Measurements from ENCODE around the gene RPTOR. TPM values are rescaled to one million over a fixed set of nuclear protein-coding genes. Genes with fewer than 3 reads are reported as not detected.
A peak's percentile ranks its signal among the peaks of the same experiment; 100 is the strongest.

RPTOR gene
- total RNA-seq, 1 donor from 2014 or later, result 65.9 TPM

DNA sequence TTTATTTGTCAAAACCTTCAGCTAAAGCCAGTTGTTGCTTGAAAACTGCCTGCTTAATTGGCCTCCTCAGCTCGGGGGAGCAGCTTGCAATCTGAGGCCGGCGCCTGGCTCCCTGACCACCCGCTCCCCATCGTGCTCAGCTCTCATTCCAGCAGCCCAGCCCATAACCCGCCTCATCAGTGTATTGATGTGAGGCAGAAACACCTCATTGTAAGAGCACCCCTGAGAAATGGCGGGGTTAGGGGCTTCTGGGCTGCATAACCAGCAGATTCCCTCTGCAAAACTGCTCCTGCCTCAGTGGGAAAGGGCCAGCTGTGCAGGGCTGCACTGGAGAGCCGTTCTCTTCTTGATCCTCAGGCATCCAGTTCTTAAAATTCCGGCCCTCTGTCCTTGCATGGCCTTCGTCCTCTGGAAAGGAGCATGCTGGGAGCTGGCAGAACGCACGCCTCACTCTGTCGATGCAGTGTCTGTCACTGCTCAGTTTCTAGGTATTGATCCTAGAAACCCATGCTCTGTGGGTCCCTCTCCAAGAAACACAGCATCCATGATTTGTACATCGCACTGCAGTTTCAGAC is 333.2 kb downstream of the RPTOR start:
- intact Hi-C loops (cut with micrococcal nuclease), result loop anchor here (1.0 kb wide), 5 partner anchors 14 to 273 kb away; no protein-coding TSS in a partner anchor
- Mint-ChIP-seq H3K27ac (peak overlapping the region; percentile 94), H3K4me1 (peaks cover 27% of the 10 kb centered on the region), H3K9me3 (no peaks in the 10 kb centered on the region), H3K27me3 (no peaks in the 10 kb centered on the region), H3K36me3 (ENCODE audit: low read depth) (peaks cover 43% of the 10 kb centered on the region), H3K4me3 (peak overlapping the region; percentile 72)
- ChIA-PET CTCF (interaction anchor here (0.8 to 1.0 kb wide), 4 partner anchors 10 to 79 kb away, joined by 3 to 4 read pairs (median 4); no protein-coding TSS in a partner anchor), POLR2A (interaction anchor here (0.5 to 2.2 kb wide), 16 partner anchors 11 to 614 kb away, joined by 3 to 49 read pairs (median 4); no protein-coding TSS in a partner anchor)
- TF ChIP-seq, protein P1, sequence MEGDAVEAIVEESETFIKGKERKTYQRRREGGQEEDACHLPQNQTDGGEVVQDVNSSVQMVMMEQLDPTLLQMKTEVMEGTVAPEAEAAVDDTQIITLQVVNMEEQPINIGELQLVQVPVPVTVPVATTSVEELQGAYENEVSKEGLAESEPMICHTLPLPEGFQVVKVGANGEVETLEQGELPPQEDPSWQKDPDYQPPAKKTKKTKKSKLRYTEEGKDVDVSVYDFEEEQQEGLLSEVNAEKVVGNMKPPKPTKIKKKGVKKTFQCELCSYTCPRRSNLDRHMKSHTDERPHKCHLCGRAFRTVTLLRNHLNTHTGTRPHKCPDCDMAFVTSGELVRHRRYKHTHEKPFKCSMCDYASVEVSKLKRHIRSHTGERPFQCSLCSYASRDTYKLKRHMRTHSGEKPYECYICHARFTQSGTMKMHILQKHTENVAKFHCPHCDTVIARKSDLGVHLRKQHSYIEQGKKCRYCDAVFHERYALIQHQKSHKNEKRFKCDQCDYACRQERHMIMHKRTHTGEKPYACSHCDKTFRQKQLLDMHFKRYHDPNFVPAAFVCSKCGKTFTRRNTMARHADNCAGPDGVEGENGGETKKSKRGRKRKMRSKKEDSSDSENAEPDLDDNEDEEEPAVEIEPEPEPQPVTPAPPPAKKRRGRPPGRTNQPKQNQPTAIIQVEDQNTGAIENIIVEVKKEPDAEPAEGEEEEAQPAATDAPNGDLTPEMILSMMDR (IDR thresholded peaks at IDR 0.05), result no peak
- no peak for ATAC-seq (ENCODE audit: low read depth)
- no peak for DNase-seq

DNA sequence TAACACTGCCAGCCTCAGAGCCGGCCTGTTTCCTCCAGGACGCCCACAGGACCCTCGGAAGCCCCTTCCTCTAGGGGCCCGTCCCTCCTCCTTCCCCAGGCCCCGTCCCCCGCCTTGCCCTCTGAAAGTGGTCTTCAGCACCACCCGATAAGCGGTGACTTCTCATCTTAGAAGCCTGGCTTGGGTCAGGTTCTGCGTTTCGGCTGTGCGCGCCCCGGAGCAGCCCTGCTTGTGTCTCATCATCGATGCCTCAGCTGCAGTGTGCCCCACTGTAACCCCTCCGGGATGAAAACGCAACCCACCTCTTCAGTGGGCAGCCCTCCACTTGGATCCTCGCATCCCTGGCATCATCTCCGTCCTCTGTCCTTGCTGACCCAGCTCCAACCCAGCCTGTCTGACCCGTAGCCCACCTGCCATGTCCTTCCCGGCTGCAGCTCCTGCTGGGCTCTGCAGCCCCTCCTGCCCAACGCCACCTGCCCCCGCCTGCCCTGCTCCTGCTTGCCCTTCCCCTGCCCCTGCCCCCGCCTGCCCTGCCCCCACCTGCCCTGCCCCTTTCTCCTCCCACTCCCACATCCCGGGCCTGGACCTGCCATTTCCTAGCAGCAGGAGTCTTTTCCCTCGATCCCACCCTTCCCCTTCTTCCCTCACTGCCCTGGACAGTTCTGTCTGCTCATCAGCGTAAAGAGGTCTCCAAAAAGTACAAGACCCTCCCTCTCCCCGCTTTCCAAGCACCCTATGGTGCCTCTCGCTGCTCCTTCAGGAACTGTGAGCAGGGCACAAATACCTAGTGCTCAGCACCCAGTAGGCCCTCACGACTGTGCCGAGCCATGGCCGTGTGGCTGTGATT is 334.5 kb downstream of the RPTOR start:
- Mint-ChIP-seq H3K4me1 (peaks cover 27% of the 10 kb centered on the region), H3K27me3 (no peaks in the 10 kb centered on the region), H3K36me3 (ENCODE audit: low read depth) (peaks cover 45% of the 10 kb centered on the region), H3K27ac (no peak overlapping the region), H3K9me3 (no peaks in the 10 kb centered on the region), H3K4me3 (no peak overlapping the region)
- ATAC-seq (ENCODE audit: low read depth) (no peak), DNase-seq (no peak)
- TF ChIP-seq, protein P1 (IDR thresholded peaks at IDR 0.05), result no peak
- ChIA-PET CTCF (no interaction called here), POLR2A (interaction anchor here (0.9 to 2.2 kb wide), 2 partner anchors 22 to 33 kb away, joined by 3 to 7 read pairs; no protein-coding TSS in a partner anchor)
- intact Hi-C loops (cut with micrococcal nuclease), result no loop called here

DNA sequence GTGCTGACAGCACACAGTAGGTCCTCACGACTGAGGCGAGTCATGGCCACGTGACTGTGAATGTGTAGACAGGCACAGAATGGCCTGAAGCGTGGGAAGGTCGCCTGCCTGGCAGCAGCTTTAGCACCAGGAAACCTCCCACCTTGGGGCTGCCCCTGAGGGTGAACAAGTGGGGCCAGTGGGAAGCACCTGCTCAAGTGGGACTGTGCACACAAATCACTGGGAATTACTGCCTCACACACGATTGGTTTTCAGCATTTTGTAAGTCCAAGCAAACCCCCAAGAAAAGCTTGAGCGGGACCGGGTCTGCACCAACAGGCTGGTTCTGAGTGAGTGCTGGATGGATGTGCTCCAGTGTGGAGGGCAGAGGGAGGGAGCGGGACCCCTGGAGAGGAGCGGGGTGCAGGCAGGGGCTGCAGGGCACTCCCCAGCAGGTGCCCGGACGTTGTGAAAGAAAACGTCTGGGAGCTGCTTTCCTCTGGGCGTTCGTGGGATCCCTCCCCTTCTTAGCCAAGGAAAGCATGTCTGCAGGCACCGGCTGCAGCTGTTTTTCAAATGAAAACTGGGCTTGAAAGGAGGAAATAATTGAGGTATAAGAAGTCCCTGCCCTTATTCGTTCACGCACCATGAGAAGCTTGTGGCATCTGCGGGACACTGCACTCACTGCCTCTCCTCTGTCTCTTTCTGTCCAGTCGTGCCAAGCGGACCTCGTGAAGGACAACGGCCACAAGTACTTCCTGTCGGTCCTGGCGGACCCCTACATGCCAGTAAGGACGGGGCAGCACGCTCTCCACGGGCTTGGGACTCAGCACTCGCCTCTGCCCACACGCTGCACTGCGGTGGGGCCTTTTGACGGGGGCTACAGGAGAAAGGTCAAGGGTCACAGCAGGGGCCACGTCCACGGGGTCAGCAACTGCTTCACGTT is 335.3 kb downstream of the RPTOR start:
- no peak for ATAC-seq (ENCODE audit: low read depth)
- peaks cover 48% of the 10 kb centered on the region for H3K36me3 Mint-ChIP-seq (ENCODE audit: low read depth)
- no peaks in the 10 kb centered on the region for H3K9me3 Mint-ChIP-seq
- POLR2A ChIA-PET, result interaction anchor here (0.9 kb wide), 1 partner anchor 32 kb away, joined by 3 read pairs; no protein-coding TSS in a partner anchor
- TF ChIP-seq, protein P1 (IDR thresholded peaks at IDR 0.05), result no peak
- CTCF ChIA-PET, result no interaction called here
- H3K4me1 Mint-ChIP-seq, result peaks cover 27% of the 10 kb centered on the region
- H3K4me3 Mint-ChIP-seq, result no peak overlapping the region
- no peaks in the 10 kb centered on the region for H3K27me3 Mint-ChIP-seq
- H3K27ac Mint-ChIP-seq, result no peak overlapping the region
- DNase-seq, result no peak
- intact Hi-C loops (cut with micrococcal nuclease), result no loop called here

DNA sequence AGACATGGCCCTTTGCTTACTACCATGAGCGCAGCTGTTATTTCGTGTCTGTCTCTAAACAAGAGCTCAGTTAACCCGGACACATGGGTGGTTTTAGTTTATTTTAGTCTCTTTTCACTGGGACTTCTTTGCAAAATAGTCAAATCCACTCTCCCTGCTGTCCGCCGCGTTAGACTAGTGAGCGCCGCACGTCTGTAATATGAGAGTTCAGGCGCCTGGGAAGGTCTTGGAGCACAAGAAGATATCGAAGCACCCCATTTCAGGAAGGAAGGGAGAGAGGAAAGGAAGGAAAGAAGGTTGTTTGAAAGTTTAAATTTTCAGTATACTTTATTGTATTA is 336.0 kb downstream of the RPTOR start:
- intact Hi-C loops (cut with micrococcal nuclease), result no loop called here
- ChIA-PET CTCF (no interaction called here), POLR2A (no interaction called here)
- peaks cover 50% of the 10 kb centered on the region for H3K36me3 Mint-ChIP-seq (ENCODE audit: low read depth)
- TF ChIP-seq, protein P1 (IDR thresholded peaks at IDR 0.05), result no peak
- no peaks in the 10 kb centered on the region for H3K27me3 Mint-ChIP-seq
- DNase-seq (no peak), ATAC-seq (ENCODE audit: low read depth) (no peak)
- no peaks in the 10 kb centered on the region for H3K9me3 Mint-ChIP-seq
- H3K27ac Mint-ChIP-seq, result no peak overlapping the region
- peaks cover 24% of the 10 kb centered on the region for H3K4me1 Mint-ChIP-seq
- H3K4me3 Mint-ChIP-seq, result no peak overlapping the region
